BJ (cell line): ENCODE results near the gene LRBA. TPM values are rescaled to one million over a fixed set of nuclear protein-coding genes. Genes with fewer than 3 reads are reported as not detected.
"Not testable (repeated sequence)": the region's sequence is repeated elsewhere in the genome, so short reads cannot be mapped to it uniquely, and the experiment has no call there.

ENCODE experiments used
- CTCF ChIA-PET: fragments of 350-600 bp; formaldehyde crosslinking; extraction: SDS; loops from one replicate; lab custom pipeline; 2021; ENCODE audit warnings: antibody characterized with exemption, inconsistent platforms; lab: Yijun Ruan, JAX
- POLR2A ChIA-PET: fragments of 300-600 bp; sonication (Branson Sonifier 250); formaldehyde crosslinking; extraction: SDS; loops from one replicate; lab custom pipeline; 2021; ENCODE audit warnings: antibody characterized with exemption; lab: Charles Lee
- DNase-seq: peaks from one replicate; pipeline ENCODE4 v3.0.0-alpha.2; 2011; ENCODE audit warnings: low read depth
- H3K27me3 ChIP-seq: 2 replicates; pipeline ENCODE4 v1.6.0; 2011; ENCODE audit warnings: low read length; ENCODE audit not compliant: control insufficient read depth, insufficient read depth
- H3K36me3 ChIP-seq: 2 replicates; pipeline ENCODE4 v1.5.1; 2011; ENCODE audit warnings: low read length; ENCODE audit not compliant: control insufficient read depth, insufficient read depth
- H3K4me3 ChIP-seq: 2 replicates; pipeline ENCODE4 v1.5.1; 2011; ENCODE audit warnings: low read depth, mild to moderate bottlenecking, control low read depth, low read length
- polyA minus RNA-seq: library from RNA; depleted of rRNA, polyadenylated mRNA; stranded (reverse); fragments of >200 nt; gene quantifications from 2 replicates; pipeline ENCODE4 v1.2.3, GENCODE V29; 2011; rRNA and poly(A)+ RNA removed
- polyA plus RNA-seq: library from polyadenylated mRNA; depleted of rRNA; stranded (reverse); fragments of >200 nt; gene quantifications from 2 replicates; pipeline ENCODE4 v1.2.3, GENCODE V29; 2011; rRNA removed
- TF ChIP-seq, protein P1 (sequence below): IDR thresholded peaks from 2 replicates; pipeline ENCODE4 v1.5.1; 2011; ENCODE audit warnings: low read depth, mild to moderate bottlenecking, control low read depth, inconsistent platforms, low read length, moderate library complexity; ENCODE audit not compliant: insufficient read depth

Gene LRBA, protein sequence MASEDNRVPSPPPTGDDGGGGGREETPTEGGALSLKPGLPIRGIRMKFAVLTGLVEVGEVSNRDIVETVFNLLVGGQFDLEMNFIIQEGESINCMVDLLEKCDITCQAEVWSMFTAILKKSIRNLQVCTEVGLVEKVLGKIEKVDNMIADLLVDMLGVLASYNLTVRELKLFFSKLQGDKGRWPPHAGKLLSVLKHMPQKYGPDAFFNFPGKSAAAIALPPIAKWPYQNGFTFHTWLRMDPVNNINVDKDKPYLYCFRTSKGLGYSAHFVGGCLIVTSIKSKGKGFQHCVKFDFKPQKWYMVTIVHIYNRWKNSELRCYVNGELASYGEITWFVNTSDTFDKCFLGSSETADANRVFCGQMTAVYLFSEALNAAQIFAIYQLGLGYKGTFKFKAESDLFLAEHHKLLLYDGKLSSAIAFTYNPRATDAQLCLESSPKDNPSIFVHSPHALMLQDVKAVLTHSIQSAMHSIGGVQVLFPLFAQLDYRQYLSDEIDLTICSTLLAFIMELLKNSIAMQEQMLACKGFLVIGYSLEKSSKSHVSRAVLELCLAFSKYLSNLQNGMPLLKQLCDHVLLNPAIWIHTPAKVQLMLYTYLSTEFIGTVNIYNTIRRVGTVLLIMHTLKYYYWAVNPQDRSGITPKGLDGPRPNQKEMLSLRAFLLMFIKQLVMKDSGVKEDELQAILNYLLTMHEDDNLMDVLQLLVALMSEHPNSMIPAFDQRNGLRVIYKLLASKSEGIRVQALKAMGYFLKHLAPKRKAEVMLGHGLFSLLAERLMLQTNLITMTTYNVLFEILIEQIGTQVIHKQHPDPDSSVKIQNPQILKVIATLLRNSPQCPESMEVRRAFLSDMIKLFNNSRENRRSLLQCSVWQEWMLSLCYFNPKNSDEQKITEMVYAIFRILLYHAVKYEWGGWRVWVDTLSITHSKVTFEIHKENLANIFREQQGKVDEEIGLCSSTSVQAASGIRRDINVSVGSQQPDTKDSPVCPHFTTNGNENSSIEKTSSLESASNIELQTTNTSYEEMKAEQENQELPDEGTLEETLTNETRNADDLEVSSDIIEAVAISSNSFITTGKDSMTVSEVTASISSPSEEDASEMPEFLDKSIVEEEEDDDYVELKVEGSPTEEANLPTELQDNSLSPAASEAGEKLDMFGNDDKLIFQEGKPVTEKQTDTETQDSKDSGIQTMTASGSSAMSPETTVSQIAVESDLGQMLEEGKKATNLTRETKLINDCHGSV (N-terminal part only)
- polyA plus RNA-seq (8.2 and 11.0 TPM in 2 replicates), polyA minus RNA-seq (23.8 and 25.5 TPM in 2 replicates)

DNA sequence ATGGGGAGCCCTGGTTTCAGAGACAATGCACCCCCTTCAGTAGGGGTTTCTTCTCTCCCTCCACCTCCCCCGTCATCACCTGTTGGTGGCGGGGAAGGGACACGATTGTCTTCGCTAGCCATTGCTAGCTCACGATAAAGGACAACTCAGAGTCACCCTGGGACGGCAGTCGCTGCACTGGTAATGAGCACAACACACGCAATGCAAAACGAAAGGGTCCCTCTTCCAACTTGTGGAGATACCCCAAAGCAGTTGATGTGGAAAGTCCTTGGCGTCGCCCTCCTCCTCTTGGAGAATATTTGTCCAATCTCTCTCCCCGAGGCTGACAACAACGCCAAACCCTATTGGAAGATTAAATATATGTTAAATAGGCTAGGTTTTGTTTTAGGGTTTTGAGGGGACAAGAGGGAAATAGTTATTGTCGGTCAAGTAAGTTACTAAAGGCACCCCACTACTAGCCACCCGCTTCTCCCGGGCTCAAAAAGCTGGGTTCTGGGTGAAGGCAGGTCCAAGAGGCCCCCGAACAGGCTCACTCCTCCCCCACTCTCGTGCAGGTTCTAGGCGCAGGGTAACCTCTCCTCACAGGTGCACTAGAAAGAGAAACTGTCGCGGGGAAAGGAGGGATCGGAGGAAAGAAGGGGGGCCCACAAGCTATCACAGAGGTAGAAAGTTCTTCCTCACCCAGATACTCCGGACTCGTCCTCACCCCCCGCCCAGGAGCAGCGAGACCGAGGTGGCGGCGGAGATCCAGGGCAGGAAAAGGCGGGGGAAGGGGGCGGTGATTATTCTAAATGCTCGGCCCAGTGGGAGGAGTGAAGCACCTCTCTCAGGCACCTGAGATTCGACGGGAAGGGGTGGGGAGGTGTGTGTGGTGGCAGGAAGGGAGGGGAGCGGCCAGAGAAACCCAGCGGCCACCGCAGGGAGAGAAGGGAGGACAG is at the start of gene LRBA:
Gene LRBA, minus strand, starts transcription at position 764 of the 938 bp plus-strand sequence. Its CDS starts 642 bp downstream, at position 122.
- Histone ChIP-seq H3K36me3 (no peaks in the 10 kb centered on the region), H3K27me3 (no peaks in the 10 kb centered on the region), H3K4me3 (peak within 1 kb of the TSS; percentile 99)
- DNase-seq = no peak
- POLR2A ChIA-PET = no interaction called here
- CTCF ChIA-PET = no interaction called here
- TF ChIP-seq, protein P1, sequence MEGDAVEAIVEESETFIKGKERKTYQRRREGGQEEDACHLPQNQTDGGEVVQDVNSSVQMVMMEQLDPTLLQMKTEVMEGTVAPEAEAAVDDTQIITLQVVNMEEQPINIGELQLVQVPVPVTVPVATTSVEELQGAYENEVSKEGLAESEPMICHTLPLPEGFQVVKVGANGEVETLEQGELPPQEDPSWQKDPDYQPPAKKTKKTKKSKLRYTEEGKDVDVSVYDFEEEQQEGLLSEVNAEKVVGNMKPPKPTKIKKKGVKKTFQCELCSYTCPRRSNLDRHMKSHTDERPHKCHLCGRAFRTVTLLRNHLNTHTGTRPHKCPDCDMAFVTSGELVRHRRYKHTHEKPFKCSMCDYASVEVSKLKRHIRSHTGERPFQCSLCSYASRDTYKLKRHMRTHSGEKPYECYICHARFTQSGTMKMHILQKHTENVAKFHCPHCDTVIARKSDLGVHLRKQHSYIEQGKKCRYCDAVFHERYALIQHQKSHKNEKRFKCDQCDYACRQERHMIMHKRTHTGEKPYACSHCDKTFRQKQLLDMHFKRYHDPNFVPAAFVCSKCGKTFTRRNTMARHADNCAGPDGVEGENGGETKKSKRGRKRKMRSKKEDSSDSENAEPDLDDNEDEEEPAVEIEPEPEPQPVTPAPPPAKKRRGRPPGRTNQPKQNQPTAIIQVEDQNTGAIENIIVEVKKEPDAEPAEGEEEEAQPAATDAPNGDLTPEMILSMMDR = no peak

DNA sequence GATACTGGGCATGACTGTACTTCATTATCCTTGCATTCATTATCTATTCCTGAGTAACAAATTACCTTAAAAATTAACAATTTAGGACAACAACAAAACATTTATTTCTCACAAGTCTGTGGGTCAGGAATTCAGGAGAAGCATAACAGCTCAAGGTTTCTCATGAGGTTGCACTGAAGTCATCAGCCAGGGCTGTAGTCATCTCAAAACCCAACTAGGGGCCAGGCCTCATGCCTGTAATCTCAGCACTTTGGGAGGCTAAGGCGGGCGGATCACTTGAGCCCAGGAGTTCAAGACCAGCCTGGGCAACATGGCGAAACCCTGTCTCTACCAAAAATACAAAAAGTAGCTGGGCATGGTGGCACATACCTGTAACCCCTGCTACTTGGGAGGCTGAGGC is 48.1 kb upstream of the LRBA start:
- DNase-seq, H3K36me3 ChIP-seq, H3K27me3 ChIP-seq, POLR2A ChIA-PET, CTCF ChIA-PET, H3K4me3 ChIP-seq: not testable (repeated sequence)

DNA sequence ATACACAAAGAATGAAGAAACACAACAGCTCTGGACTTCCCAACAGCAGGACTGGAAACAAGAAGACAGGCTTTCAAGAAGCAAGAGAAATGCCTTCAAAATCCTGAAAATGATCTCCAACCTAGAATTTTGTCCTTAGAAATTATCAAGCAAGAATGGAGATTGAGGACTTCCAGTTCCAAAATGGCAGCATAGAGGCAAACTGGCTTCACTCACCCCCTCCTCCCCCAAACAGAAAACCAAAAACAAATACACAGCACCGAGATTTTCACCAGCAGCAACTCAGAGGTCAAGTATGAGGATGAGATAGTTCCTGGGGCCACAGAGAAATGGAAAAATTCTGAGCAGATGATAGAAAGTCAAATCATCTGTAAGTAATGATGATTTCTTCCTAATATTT is 40.5 kb upstream of the LRBA start:
- ChIA-PET CTCF (no interaction called here), POLR2A (no interaction called here)
- TF ChIP-seq, protein P1 = no peak
- Histone ChIP-seq H3K27me3 (no peaks in the 10 kb centered on the region), H3K36me3 (no peaks in the 10 kb centered on the region), H3K4me3 (no peak overlapping the region)
- DNase-seq = no peak

DNA sequence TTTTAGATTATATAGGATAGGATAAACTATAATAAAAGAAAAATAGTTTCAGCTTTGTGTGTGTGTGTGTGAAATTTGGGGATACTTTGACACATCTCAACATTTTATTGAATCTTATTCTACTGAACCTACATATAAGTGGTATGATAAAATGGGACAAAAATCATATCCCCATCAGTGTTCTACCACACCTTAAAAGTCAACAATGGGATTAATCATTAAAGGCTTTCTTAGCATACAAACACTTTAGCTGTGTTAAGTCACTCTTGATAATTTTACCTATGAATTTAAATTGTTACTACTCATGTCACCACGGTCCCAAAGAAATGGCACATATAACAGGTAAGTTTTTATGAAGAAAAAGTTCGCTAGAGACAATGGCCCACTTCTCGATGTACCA is 37.7 kb upstream of the LRBA start:
- H3K4me3 ChIP-seq = no peak overlapping the region
- no peak for DNase-seq
- no peaks in the 10 kb centered on the region for H3K27me3 ChIP-seq
- ChIA-PET POLR2A (no interaction called here), CTCF (no interaction called here)
- TF ChIP-seq, protein P1 = no peak
- H3K36me3 ChIP-seq = no peaks in the 10 kb centered on the region

DNA sequence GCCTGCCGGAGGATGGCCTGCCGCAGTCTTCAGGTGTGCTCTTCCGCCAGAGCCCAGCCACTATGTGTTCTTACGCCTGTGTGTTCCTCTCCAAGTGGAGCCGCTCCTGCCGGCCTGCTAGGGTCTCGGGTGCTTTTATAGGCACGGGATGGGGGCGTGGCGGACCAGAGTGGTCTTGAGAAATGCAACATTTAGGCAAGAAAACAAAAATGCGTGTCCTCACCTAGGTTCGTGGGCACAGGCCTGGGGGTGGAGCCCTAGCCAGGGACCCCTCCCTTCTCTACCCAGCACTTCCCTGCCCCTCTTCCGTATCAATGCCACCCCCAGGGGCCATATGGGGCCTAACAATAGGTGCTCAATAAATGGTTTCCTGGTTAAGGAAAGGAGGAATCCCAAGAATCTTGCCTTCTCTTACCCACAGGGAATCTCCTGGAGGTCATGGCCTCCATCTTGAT is 34.4 kb upstream of the LRBA start:
- Histone ChIP-seq H3K27me3 (no peaks in the 10 kb centered on the region), H3K4me3 (no peak overlapping the region), H3K36me3 (no peaks in the 10 kb centered on the region)
- ChIA-PET CTCF (no interaction called here), POLR2A (no interaction called here)
- TF ChIP-seq, protein P1 = no peak
- no peak for DNase-seq
